Suppressor macrophage treated with lipopolysaccharide for 1 hour (primary cell): Measurements from ENCODE around the gene UST.
"Not testable (repeated sequence)": the region's sequence is repeated elsewhere in the genome, so short reads cannot be mapped to it uniquely, and the experiment has no call there.

Experiments
- DNase-seq, 3 donors: peaks; one replicate each; pipeline ENCODE4 v3.0.0-alpha.2; 2020 to 2022

The UST gene

DNA sequence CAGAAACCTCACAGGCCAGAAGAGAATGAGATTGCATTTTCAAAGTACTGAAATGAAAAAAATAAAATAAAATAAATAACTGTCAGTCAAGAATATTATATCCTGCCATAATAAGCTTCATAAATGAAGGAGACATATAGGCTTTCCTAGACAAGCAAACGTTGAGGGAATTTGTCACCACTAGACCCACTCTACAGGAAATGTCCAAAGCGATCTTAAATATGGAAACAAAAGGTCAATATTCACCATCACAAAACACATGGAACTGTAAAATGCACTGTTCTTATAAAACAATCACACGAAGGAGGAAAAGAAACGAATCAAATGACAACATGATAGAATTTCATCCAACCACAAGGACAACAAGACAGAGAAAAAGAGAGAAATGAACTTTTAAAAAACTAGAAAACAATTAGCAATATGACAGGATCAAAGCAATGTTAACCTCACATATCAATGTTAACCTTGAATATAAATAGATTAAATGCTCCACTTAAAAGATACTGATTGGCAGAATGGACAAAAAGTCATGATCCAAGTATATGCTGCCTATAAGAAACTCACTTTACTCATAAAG, 352.0 kb downstream of the UST start:
- DNase-seq = no peak

DNA sequence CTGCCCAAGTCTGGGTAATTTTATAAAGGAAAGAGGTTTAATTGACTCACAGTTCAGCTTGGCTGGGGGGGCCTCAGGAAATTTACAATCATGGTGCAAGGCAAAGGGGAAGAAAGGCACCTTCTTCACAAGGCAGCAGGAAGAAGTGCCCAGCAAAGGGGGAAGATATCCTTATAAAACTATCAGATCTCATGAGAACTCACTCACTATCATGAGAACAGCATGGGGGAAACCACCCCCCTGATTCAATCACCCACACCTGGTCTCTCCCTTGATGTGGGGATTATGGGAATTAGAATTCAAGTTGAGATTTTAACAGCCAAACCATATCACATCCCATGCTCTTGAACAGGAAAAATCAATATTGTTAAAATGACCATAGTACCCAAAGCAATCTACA, 355.5 kb downstream of the UST start:
- DNase-seq = no peak

DNA sequence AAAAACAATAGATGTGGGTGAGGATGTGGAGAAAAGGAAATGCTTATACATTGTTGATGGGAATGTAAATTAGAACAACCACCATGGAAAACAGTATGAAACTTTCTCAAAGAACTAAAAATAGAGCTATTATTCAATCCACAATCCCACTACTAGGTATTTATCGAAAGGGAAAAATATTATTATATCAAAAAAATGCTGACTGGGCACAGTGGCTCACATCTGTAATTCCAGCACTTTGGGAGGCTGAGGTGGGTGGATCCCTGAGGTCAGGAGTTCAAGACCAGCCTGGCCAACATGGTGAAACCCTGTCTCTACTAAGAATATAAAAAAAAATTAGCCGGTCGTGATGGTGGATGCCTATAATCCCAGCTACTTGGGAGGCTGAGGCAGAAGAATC, 357.1 kb downstream of the UST start:
- DNase-seq = not testable (repeated sequence)

DNA sequence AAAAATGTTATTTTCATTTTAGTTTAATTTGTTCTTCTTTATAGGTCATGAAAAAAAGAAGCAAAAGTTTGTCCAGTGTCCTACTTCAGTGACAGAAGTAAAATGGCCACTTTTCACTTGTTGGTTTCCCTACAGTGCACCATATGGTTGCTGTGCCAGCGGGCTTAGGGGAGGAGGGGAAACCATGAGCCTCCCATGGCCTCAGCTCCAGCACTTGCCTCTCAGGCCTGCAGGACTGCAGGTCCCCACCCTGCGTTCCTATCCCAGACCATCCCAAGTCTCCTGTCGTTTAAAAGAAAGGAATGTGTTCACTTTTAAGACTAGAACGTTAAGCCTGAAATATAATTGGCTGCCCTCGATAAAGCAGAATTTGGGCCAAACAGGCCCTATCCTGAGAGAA, 360.7 kb downstream of the UST start:
- no peak for DNase-seq

DNA sequence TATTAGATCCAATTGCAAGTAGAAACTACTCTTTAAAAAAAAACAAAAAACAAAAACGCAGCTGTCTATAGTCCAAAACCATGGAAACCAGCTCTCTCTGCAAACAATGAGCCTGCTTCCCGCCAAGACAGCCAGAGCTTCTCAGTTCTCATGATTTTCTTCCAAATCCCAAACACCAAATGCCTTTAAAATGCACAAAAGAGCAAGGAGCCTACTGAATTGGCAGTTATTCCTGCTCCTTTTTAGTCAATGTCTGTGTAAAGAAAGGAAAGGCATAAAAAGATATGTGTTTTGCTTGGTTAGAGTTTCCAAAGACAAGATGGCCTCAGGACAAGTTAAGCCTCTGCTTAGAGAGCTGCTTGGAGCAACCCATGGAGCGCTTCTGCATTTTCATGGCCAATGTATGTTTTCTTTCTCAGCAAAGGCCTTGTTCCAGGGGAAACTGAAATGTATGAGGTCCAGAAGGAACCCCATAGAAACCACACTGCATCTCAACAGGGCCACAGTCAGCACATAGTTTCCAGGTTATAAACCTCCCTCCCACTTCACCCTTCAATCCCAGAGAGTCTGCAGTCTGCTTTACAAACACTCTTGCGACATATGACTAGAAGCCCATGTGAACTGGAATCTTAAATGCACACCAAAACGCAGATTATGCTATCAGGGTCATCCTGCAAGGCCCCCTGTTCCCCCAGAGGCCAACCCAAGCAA, 361.4 kb downstream of the UST start:
- no peak for DNase-seq

DNA sequence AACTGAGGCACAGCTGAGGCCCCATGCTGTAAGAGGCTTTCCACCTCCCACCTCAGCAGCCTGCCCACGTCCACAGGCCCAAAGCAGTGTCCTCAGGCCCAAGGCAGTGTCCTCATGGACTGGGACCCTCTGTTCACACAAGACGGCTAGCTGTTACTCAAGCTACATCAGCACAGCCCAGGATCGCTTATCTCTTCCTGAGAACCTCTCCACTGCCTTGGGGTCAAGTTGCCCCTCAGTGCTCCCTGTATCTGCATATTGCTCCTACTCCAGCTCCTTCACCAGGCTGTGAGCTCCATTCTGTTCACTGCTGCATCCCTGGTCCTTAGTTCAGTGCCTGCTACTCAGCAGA, 361.9 kb downstream of the UST start:
- DNase-seq = no peak

DNA sequence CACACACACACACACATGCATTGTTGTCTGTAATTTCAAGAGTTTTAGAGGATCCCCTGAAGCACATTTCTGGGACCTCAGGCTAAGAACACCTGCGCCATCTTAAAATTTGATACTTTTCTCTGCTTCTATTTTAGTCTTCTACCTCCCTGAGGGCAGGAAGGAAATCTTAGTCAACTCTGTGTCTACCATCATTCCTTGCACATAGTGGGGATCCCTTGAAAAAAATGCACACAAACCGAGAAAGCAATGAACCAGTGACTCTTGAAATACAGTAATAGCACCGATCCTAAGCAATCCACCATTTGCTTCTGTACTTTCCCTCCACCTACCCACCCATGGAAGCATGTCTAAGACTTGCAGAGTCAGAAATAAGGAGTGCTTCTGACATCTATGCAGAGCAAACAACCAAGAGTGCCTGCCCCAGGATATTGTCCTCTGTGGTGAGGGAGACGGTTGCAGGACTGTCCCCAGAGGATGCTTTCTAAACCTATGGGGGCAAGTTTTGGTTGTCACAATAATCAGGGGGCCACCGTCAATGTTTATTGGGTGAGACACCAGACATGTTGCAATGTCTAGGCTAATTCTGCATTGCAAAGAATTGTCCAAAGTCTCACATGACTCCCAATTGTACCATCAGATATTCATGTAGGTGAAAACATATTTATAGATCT, 362.7 kb downstream of the UST start:
- DNase-seq = no peak

DNA sequence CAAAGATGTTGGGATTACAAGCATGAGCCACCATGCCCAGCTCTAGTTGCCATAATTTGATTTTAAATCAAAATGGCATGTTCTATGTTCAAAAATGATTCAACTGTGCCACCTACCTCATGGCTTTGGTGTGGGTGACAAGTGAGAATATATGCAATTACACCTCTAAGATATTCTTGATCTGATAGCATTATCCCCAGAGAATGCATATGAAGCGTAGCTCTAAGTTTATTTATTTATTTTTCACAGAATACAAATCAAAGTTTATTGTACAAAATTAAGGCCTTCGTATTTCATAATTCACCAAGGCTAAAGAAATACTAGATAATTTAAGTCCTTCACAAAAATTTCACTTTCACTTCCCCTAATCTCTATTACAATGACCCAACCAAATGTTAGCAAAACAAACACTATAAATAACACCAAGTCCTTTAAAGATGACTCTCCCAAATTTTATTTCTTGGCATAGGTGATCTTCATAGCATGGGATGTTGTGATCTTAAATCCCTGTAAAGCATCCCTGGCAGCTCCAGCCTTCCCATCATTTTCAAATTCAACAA, 364.8 kb downstream of the UST start:
- peak; percentile 25 to 75 (median 72) for DNase-seq

DNA sequence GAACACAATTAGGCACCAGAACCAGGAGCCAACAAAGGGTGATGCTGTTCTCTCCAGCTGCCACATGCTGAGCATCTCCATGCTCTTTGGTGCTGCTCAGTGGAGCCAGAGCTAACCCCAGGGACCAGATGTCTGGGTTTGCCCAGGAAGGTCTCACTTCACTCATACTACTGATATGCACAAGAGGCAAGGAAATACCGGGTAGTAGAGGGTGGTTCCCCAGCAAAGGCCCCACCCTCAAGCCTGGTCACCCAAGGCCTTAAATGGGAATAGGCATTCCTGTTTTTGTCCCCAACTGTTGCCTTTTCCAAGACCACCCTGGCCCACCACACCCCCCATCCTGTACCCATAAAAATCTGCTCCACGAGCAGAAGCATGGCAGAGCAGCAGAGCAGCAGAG, 366.1 kb downstream of the UST start:
- DNase-seq = no peak

DNA sequence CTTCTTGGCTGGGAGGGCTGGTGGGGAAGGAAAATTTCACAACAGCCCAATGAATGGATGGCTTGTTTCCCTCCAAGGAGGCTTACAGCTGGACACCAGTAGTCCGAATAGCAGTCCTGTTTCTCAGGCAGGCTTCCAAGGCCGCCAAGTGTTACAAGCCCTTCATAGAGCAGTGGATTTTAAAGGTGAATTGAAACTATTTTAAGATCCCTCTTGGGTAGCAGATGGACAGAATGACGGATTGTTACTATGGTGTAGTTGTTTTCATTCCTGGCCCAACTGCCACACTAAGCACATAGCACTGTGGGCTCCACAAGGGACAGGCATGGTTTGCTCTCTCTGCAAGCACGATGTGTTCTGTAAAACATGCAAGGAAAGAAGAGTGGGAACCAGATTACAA, 367.3 kb downstream of the UST start:
- DNase-seq = no peak

DNA sequence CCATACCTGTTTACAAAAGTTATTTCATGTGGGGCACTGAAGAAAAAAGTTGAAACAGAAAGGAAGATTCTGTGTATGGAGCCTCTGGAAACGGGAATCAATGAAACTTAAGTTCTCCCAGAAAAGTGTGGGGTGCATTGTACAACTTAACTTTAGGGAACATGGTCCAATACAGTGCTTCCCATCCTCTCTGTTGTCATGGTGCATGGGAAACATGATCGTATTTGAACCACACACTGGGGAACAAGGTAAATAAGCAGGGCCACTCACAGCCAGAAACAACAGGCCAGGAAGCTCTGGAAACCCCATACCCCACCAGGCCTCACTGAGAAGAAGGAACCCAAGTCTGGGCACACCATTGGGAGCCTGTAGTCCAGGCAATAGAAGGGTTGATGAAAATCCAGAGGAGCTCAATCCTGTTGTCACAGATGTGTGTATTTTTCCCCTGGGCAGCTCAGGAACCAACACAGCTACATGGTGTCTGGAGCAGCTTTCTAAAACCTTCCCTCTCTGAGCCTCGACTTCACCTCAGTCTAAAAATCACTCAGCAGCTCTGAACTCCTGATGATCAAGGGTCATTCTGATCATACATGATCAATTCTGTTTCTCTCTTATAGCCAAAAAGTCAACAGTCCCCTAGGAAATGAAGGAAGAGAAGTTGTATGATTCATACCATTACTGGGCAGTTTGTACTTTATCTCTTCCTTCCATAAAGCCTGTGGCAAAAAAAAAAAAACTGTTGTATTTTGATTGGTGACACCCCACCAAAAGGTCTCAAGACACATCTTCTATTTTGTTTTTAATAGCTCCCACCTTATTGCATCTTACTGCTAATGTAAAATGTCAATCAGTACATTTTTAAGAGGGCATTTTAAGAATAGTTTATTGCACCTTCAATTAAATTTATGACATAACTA, 372.2 kb downstream of the UST start:
- DNase-seq = peak in 2 of 3 donors; percentile 32 to 38

DNA sequence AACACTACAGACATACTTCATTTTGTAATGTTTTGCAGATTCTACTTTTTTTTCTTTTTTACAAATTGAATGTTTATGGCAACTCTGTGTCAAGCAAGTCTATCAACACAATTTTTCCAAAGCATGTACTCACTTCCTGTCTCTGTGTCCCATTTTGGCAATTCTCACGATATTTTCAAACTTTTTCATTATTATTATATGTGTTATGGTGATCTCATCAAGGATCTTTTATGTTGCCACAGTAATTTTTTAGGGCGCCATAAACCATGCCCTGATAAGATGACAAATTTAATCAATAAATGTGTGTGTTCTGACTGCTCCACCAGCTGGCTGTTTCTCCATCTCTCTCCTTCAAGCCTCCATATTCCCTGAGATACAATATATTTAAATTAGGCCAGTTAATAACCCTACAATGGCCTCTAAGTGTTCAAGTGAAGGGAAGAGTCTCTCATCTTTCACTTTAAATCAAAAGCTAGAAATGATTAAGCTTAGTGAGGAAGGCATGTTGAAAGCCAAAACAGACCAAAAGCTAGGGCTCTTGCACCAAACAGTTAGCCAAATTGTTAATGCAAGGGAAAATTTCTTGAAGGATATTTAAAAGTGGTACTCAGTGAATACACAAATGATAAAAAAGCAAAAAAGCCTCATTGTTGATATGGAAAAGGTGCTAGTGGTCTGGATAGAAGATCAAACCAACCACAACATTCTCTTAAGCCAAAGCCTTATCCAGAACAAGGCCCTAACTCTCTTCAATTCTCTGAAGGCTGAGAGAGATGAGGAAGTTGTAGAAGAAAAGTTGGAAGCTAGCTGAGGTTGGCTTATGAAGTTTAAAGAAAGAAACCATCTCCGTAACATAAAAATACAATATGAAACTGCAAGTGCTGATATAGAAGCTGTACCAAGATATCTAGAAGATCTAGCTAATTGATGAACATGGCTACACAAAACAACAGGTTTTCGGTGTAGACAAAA, 376.3 kb downstream of the UST start:
- DNase-seq = no peak

DNA sequence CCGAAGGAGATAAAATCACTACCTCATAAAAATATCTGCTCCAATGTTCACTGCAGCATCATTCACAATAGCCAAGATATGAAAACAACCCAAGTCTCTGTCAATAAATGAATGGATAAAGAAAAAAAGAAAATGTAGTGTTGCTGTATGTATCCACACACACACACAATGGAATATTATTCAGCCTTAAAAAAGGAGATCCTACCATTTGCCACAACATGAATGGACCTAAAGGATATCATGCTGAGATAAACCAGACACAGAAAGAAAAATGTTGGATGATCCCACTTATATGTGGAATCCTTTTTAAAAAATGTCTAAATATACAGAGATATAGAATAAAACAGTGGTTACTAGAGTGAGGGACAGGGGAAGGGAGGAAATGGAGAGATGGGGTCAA, 378.5 kb downstream of the UST start:
- no peak for DNase-seq
